Fibroblast of mammary gland (primary cell): Measurements from ENCODE around the gene PRAMEF13.
"Not testable (repeated sequence)": the region's sequence is repeated elsewhere in the genome, so short reads cannot be mapped to it uniquely, and the experiment has no call there.

Experiments
- DNase-seq: peaks from one replicate; pipeline ENCODE4 v3.0.0-alpha.2; 2010; ENCODE audit warnings: low read depth
- H3K4me3 ChIP-seq: 2 replicates; pipeline ENCODE4 v1.5.1; 2011; ENCODE audit warnings: low read depth, mild to moderate bottlenecking, low read length, moderate library complexity; ENCODE audit not compliant: control insufficient read depth
- CTCF ChIP-seq: conservative IDR thresholded peaks from 2 replicates; pipeline ENCODE4 v1.5.1; 2011; ENCODE audit warnings: low read depth, low read length, inconsistent platforms; ENCODE audit not compliant: control insufficient read depth, insufficient read depth

PRAMEF13 gene

GRCh38 chr1:13224480-13225060 lies 23.4 kb upstream of the PRAMEF13 start:
- no peak for DNase-seq
- H3K4me3 ChIP-seq: no peak overlapping the region
- TF ChIP-seq CTCF: no peak

- not testable (repeated sequence) for H3K4me3 ChIP-seq, DNase-seq
These were observed 21.6 kb upstream of the PRAMEF13 start for GRCh38 chr1:13222788-13223187.

- not testable (repeated sequence) for DNase-seq, H3K4me3 ChIP-seq
These were observed 18.0 kb upstream of the PRAMEF13 start for GRCh38 chr1:13219203-13219602.

GRCh38 chr1:13216619-13217018 lies 15.4 kb upstream of the PRAMEF13 start:
- not testable (repeated sequence) for DNase-seq, H3K4me3 ChIP-seq

GRCh38 chr1:13208712-13209111 lies 7.5 kb upstream of the PRAMEF13 start:
- DNase-seq, H3K4me3 ChIP-seq: not testable (repeated sequence)

GRCh38 chr1:13171548-13171947 lies 29.7 kb downstream of the PRAMEF13 start, which contains the start of gene PRAMEF9:
Gene PRAMEF9, plus strand, starts transcription at chr1:13171848. Its CDS starts 3,433 bp downstream, at chr1:13175281.
- H3K4me3 ChIP-seq, DNase-seq: not testable (repeated sequence)

- DNase-seq, H3K4me3 ChIP-seq: not testable (repeated sequence)
These were observed 35.7 kb downstream of the PRAMEF13 start, which contains the start of gene HNRNPCL4 for GRCh38 chr1:13165531-13165930. Gene HNRNPCL4, minus strand, starts transcription at chr1:13165631. Its CDS starts 164 bp downstream, at chr1:13165467.

GRCh38 chr1:13155909-13156308 lies 45.3 kb downstream of the PRAMEF13 start, which contains the start of gene PRAMEF26:
Gene PRAMEF26, minus strand, starts transcription at chr1:13156009. Its CDS starts 2,914 bp downstream, at chr1:13153095.
- DNase-seq: not testable (repeated sequence)

More at GRCh38 chr1:13155909-13156308, 45.3 kb downstream of the PRAMEF13 start, which contains the start of gene PRAMEF26:
- not testable (repeated sequence) for H3K4me3 ChIP-seq
